Testis (tissue), 3 donors: ENCODE results near the gene GUCY2D. TPM values are rescaled to one million over a fixed set of nuclear protein-coding genes. Genes with fewer than 3 reads are reported as not detected.

Source experiments
- DNase-seq: peaks from one replicate; pipeline ENCODE4 v3.0.0-alpha.2; 2019
- H3K27ac ChIP-seq, 2 donors: fragments of 200-600 bp; sonication (generic); one replicate each; pipeline ENCODE4 v1.5.1; 2019
- H3K27me3 ChIP-seq: fragments of 200-600 bp; sonication (generic); one replicate; pipeline ENCODE4 v1.5.1; 2019
- H3K36me3 ChIP-seq: fragments of 200-600 bp; sonication (generic); one replicate; pipeline ENCODE4 v1.5.1; 2017; ENCODE audit warnings: low read depth; ENCODE audit errors: missing control alignments
- H3K4me1 ChIP-seq: fragments of 200-600 bp; sonication (generic); one replicate; pipeline ENCODE4 v1.5.1; 2019
- H3K4me3 ChIP-seq, 2 donors: fragments of 200-600 bp; sonication (generic); one replicate each; pipeline ENCODE4 v1.5.1; 2017 to 2019
- H3K9me3 ChIP-seq: fragments of 200-600 bp; sonication (generic); one replicate; pipeline ENCODE4 v1.5.1; 2017
- POLR2A ChIP-seq: fragments of 450-650 bp; IDR thresholded peaks from one replicate; pipeline ENCODE4 v1.6.1; 2017; ENCODE audit warnings: antibody characterized with exemption, mild to moderate bottlenecking, moderate library complexity
- WGBS, 2 donors: methylation state at CpG; one replicate each; pipeline ENCODE4 v1.1.5; 2018; 5-methylcytosine and 5-hydroxymethylcytosine counted together
- intact Hi-C: fragments of 100-400 bp; cut with DNase I; formaldehyde crosslinking; loops from one replicate; pipeline ENCODE4 v1.15.1; 2023; ENCODE audit warnings: low total_unique reads
- polyA plus RNA-seq: library from polyadenylated mRNA; stranded (reverse); fragments of 350-450 nt; fragmentation: Illumina TruSeq; extraction: RNeasy Lipid Tissue Mini Kit (QIAGEN cat#74804); gene quantifications from one replicate; pipeline ENCODE4 v1.2.3, GENCODE V29; 2014; ENCODE audit warnings: low read depth, low replicate concordance; ENCODE audit not compliant: insufficient read depth
- total RNA-seq, 2 donors: library from RNA; depleted of rRNA; stranded (reverse); fragments of >200 nt; gene quantifications; one replicate each; pipeline ENCODE4 v1.2.3, GENCODE V29; 2016
- TF ChIP-seq, protein P1 (sequence below), 3 experiments: fragments of 450-650 bp in 2 of 3; fragments of 200-600 bp in 1 of 3; sonication (generic) in 1 of 3; IDR thresholded peaks; one replicate each; pipeline ENCODE4 v1.5.1; 2016 to 2019; ENCODE audit warnings: antibody characterized with exemption in 3 of 3, mild to moderate bottlenecking in 2 of 3, moderate library complexity in 1 of 3

GUCY2D gene
- total and polyA plus RNA-seq, 3 donors from 2014 or later: 1.3 to 2.4 (median 1.7) TPM

GRCh38 chr17:7972131-7972785, 30.2 kb upstream of the GUCY2D start:
- TF ChIP-seq POLR2A: no peak
- TF ChIP-seq, protein P1, sequence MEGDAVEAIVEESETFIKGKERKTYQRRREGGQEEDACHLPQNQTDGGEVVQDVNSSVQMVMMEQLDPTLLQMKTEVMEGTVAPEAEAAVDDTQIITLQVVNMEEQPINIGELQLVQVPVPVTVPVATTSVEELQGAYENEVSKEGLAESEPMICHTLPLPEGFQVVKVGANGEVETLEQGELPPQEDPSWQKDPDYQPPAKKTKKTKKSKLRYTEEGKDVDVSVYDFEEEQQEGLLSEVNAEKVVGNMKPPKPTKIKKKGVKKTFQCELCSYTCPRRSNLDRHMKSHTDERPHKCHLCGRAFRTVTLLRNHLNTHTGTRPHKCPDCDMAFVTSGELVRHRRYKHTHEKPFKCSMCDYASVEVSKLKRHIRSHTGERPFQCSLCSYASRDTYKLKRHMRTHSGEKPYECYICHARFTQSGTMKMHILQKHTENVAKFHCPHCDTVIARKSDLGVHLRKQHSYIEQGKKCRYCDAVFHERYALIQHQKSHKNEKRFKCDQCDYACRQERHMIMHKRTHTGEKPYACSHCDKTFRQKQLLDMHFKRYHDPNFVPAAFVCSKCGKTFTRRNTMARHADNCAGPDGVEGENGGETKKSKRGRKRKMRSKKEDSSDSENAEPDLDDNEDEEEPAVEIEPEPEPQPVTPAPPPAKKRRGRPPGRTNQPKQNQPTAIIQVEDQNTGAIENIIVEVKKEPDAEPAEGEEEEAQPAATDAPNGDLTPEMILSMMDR (IDR thresholded peaks at IDR 0.05): peak in 1 of 3 experiments; percentile 37
- Histone ChIP-seq H3K9me3 (no peaks in the 10 kb centered on the region), H3K36me3 (no peaks in the 10 kb centered on the region), H3K27me3 (no peaks in the 10 kb centered on the region), H3K4me1 (no peaks in the 10 kb centered on the region), H3K4me3 (no peak overlapping the region), H3K27ac (no peak overlapping the region)
- intact Hi-C loops: no loop called here
- DNase-seq: no peak
- 91 to 98% methylated on average over 8 of the region's 8 CpGs for WGBS, 2 donors

- H3K27me3 ChIP-seq: no peaks in the 10 kb centered on the region
- no peaks in the 10 kb centered on the region for H3K36me3 ChIP-seq
- intact Hi-C loops: no loop called here
- no peak for DNase-seq
- no peaks in the 10 kb centered on the region for H3K4me1 ChIP-seq
- no peaks in the 10 kb centered on the region for H3K9me3 ChIP-seq
- H3K27ac ChIP-seq: no peak overlapping the region
- no peak overlapping the region for H3K4me3 ChIP-seq
- TF ChIP-seq, protein P1 (IDR thresholded peaks at IDR 0.05): no peak
- TF ChIP-seq POLR2A: no peak
These were observed 27.7 kb upstream of the GUCY2D start for GRCh38 chr17:7974638-7975131.

DNA sequence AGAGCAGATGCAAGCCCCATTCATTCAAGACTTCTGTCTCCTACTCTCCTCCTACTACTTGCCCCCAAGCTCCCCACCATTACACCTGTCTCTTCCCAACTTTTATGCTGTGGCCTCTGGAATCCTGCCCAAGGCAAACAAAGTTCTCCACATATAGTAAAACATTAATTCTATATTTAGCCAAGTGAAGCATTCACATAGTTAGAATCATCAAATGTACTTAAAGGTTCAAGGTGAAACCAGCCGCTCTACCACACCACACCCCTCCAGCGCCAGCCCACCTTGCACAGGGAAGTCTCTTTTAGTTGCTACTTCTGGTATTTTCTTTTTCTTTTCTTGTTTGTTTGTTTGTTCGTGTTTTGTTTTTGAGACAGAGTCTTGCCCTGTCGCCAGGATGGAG, 25.4 kb upstream of the GUCY2D start:
- TF ChIP-seq, protein P1 (IDR thresholded peaks at IDR 0.05): no peak
- no peak for TF ChIP-seq POLR2A
- H3K27ac ChIP-seq: no peak overlapping the region
- no peak overlapping the region for H3K4me3 ChIP-seq
- WGBS, 2 donors: 85 to 88% methylated on average over 4 of the region's 4 CpGs
- no peak for DNase-seq
- H3K4me1 ChIP-seq: no peaks in the 10 kb centered on the region
- H3K27me3 ChIP-seq: no peaks in the 10 kb centered on the region
- H3K36me3 ChIP-seq: no peaks in the 10 kb centered on the region
- no peaks in the 10 kb centered on the region for H3K9me3 ChIP-seq
- intact Hi-C loops: no loop called here

- Histone ChIP-seq H3K27me3 (no peaks in the 10 kb centered on the region), H3K4me1 (no peaks in the 10 kb centered on the region), H3K36me3 (no peaks in the 10 kb centered on the region), H3K9me3 (no peaks in the 10 kb centered on the region), H3K27ac (no peak overlapping the region), H3K4me3 (no peak overlapping the region)
- no peak for DNase-seq
- 90 to 92% methylated on average over 5 of the region's 5 CpGs for WGBS, 2 donors
- intact Hi-C loops: no loop called here
- TF ChIP-seq POLR2A: no peak
- TF ChIP-seq, protein P1 (IDR thresholded peaks at IDR 0.05): no peak
These were observed 24.6 kb upstream of the GUCY2D start for GRCh38 chr17:7977805-7978204.

GRCh38 chr17:7982173-7982572, 20.2 kb upstream of the GUCY2D start:
- H3K27me3 ChIP-seq: no peaks in the 10 kb centered on the region
- DNase-seq: no peak
- intact Hi-C loops: no loop called here
- H3K4me1 ChIP-seq: no peaks in the 10 kb centered on the region
- no peaks in the 10 kb centered on the region for H3K36me3 ChIP-seq
- no peak overlapping the region for H3K27ac ChIP-seq
- TF ChIP-seq POLR2A: no peak
- TF ChIP-seq, protein P1 (IDR thresholded peaks at IDR 0.05): no peak
- no peaks in the 10 kb centered on the region for H3K9me3 ChIP-seq
- 80 to 84% methylated on average over 7 of the region's 7 CpGs for WGBS, 2 donors
- no peak overlapping the region for H3K4me3 ChIP-seq
